ENCODE results near the gene SLC35F3. TPM values are rescaled to one million over a fixed set of nuclear protein-coding genes. Genes with fewer than 3 reads are reported as not detected.

SLC35F3 gene
- total and polyA plus RNA-seq, 2 experiments from 2014 or later = 1.0 to 3.2 TPM

DNA sequence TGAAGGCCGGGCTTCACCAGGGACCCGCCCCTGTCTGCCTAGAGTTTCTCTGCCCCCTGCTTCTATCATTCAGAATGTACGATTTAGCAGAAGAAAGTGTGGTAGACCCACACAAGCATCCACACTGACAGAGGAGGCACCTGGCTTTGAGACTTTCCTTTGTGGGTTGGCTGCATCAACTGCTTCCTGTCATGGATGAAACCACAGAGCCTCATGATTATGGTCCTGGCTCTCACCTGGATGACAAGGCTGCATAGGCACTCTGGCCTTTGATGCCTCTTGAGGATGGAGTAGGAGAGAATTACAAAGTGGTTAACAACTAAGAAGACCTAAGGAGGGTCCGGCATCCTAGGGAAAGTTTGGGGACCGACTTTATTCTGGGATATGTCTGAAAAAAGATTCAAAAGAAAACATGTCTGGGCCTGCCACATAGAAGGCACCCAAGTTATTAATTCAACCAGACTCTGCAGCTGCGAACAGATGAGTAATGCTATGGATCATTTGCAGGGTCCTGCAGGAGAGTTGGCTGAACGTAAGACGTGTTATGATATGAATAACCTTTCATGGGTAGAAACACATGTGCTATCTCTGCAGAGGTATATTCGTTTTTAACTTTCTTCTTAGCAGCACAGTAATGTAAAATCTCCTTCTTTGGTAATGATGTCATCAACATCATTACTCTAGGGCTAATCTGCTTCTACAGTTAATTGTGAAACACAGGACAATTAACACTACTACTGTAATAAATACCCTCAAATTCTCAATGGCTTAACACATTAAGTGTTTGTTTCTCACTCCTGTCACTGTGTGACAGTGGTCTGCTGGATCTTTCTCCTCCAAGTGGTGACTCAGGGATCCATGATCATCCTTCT is 136.2 kb downstream of the SLC35F3 start:
- DNase-seq (ENCODE audit: low spot score) (no peak), ATAC-seq (no peak)
- H4K20me1 ChIP-seq (replicated peaks; ENCODE audit: insufficient read depth) = no peaks in the 10 kb centered on the region
- H3K27me3 Mint-ChIP-seq (ENCODE audit: insufficient read depth, low read depth, poor library complexity) = no peaks in the 10 kb centered on the region
- H3K79me2 ChIP-seq (replicated peaks; ENCODE audit: insufficient read depth) = no peaks in the 10 kb centered on the region
- no peaks in the 10 kb centered on the region for H3K4me1 ChIP-seq (ENCODE audit: insufficient read depth)
- H2AFZ ChIP-seq = no peak overlapping the region
- no peaks in the 10 kb centered on the region for H3F3A ChIP-seq (replicated peaks; ENCODE audit: low read depth)
- no peak overlapping the region for H3K4me3 Mint-ChIP-seq
- 0 out of 2 replicates have a peak, but pooled peaks cover 4% of the 10 kb centered on the region for H3K9me2 ChIP-seq (ENCODE audit: insufficient read depth)
- H3K36me3 Mint-ChIP-seq (ENCODE audit: low read depth) = peaks cover 4% of the 10 kb centered on the region; the same call in 1 of the 3 replicates
- no peaks in the 10 kb centered on the region for H3K36me3 ChIP-seq (ENCODE audit: insufficient read depth)
- H3K9me3 Mint-ChIP-seq = peaks cover 10% of the 10 kb centered on the region; the same call in 2 of the 3 replicates
- no peak overlapping the region for H3K4me3 ChIP-seq
- H3K27ac ChIP-seq (ENCODE audit: low read depth) = no peak overlapping the region
- H3K27me3 ChIP-seq (ENCODE audit: insufficient read depth) = no peaks in the 10 kb centered on the region
- H3K4me1 Mint-ChIP-seq = no peaks in the 10 kb centered on the region
- H3K27ac Mint-ChIP-seq = no peak overlapping the region
- H3K4me2 ChIP-seq = no peak overlapping the region
- TF ChIP-seq JUNB (IDR thresholded peaks at IDR 0.05; ENCODE audit: unreplicated experiment) = no peak
- TF ChIP-seq NANOG (IDR thresholded peaks at IDR 0.05; ENCODE audit: borderline replicate concordance) = no peak

- Histone ChIP-seq H3K79me2 (replicated peaks; ENCODE audit: insufficient read depth) (no peaks in the 10 kb centered on the region), H3K4me1 (ENCODE audit: insufficient read depth) (no peaks in the 10 kb centered on the region), H3K4me2 (no peak overlapping the region), H2AFZ (no peak overlapping the region), H3K27ac (ENCODE audit: low read depth) (no peak overlapping the region), H3K4me3 (no peak overlapping the region), H3K9me2 (ENCODE audit: insufficient read depth) (0 out of 2 replicates have a peak, but pooled peaks cover 4% of the 10 kb centered on the region), H4K20me1 (replicated peaks; ENCODE audit: insufficient read depth) (no peaks in the 10 kb centered on the region), H3K27me3 (ENCODE audit: insufficient read depth) (no peaks in the 10 kb centered on the region), H3K36me3 (ENCODE audit: insufficient read depth) (no peaks in the 10 kb centered on the region), H3F3A (replicated peaks; ENCODE audit: low read depth) (no peaks in the 10 kb centered on the region)
- Mint-ChIP-seq H3K36me3 (ENCODE audit: low read depth) (peaks cover 4% of the 10 kb centered on the region; the same call in 1 of the 3 replicates), H3K4me1 (no peaks in the 10 kb centered on the region), H3K9me3 (peaks cover 14% of the 10 kb centered on the region; the same call in 2 of the 3 replicates), H3K27ac (no peak overlapping the region), H3K27me3 (ENCODE audit: insufficient read depth, low read depth, poor library complexity) (no peaks in the 10 kb centered on the region), H3K4me3 (no peak overlapping the region)
- no peak for ATAC-seq
- DNase-seq (ENCODE audit: low spot score) = no peak
- TF ChIP-seq NANOG (IDR thresholded peaks at IDR 0.05; ENCODE audit: borderline replicate concordance) (no peak), ETS1 (IDR thresholded peaks at IDR 0.05) (no peak)
Observed at GRCh38 chr1:234044079-234044478, 139.6 kb downstream of the SLC35F3 start.

GRCh38 chr1:234047123-234047522 is 142.6 kb downstream of the SLC35F3 start:
- Mint-ChIP-seq H3K4me1 (no peaks in the 10 kb centered on the region), H3K4me3 (no peak overlapping the region), H3K27ac (no peak overlapping the region), H3K27me3 (ENCODE audit: insufficient read depth, low read depth, poor library complexity) (no peaks in the 10 kb centered on the region), H3K9me3 (peaks cover 30% of the 10 kb centered on the region; the same call in 2 of the 3 replicates), H3K36me3 (ENCODE audit: low read depth) (peaks cover 4% of the 10 kb centered on the region; the same call in 2 of the 3 replicates)
- no peaks in the 10 kb centered on the region for H3K36me3 ChIP-seq (ENCODE audit: insufficient read depth)
- no peaks in the 10 kb centered on the region for H3K27me3 ChIP-seq (ENCODE audit: insufficient read depth)
- DNase-seq (ENCODE audit: low spot score) = no peak
- H2AFZ ChIP-seq = no peak overlapping the region
- H3K9me2 ChIP-seq (ENCODE audit: insufficient read depth) = 0 out of 2 replicates have a peak, but pooled peaks cover 3% of the 10 kb centered on the region
- no peaks in the 10 kb centered on the region for H3K79me2 ChIP-seq (replicated peaks; ENCODE audit: insufficient read depth)
- H3F3A ChIP-seq (replicated peaks; ENCODE audit: low read depth) = no peaks in the 10 kb centered on the region
- no peak overlapping the region for H3K27ac ChIP-seq (ENCODE audit: low read depth)
- H3K4me2 ChIP-seq = no peak overlapping the region
- H4K20me1 ChIP-seq (replicated peaks; ENCODE audit: insufficient read depth) = no peaks in the 10 kb centered on the region
- H3K4me1 ChIP-seq (ENCODE audit: insufficient read depth) = no peaks in the 10 kb centered on the region
- H3K4me3 ChIP-seq = no peak overlapping the region
- ATAC-seq = no peak
- TF ChIP-seq ZNF114 (CRISPR knock-in tag; IDR thresholded peaks at IDR 0.05) = no peak
- TF ChIP-seq STAT1 (IDR thresholded peaks at IDR 0.05; ENCODE audit: unreplicated experiment) = no peak
- TF ChIP-seq, protein P1, sequence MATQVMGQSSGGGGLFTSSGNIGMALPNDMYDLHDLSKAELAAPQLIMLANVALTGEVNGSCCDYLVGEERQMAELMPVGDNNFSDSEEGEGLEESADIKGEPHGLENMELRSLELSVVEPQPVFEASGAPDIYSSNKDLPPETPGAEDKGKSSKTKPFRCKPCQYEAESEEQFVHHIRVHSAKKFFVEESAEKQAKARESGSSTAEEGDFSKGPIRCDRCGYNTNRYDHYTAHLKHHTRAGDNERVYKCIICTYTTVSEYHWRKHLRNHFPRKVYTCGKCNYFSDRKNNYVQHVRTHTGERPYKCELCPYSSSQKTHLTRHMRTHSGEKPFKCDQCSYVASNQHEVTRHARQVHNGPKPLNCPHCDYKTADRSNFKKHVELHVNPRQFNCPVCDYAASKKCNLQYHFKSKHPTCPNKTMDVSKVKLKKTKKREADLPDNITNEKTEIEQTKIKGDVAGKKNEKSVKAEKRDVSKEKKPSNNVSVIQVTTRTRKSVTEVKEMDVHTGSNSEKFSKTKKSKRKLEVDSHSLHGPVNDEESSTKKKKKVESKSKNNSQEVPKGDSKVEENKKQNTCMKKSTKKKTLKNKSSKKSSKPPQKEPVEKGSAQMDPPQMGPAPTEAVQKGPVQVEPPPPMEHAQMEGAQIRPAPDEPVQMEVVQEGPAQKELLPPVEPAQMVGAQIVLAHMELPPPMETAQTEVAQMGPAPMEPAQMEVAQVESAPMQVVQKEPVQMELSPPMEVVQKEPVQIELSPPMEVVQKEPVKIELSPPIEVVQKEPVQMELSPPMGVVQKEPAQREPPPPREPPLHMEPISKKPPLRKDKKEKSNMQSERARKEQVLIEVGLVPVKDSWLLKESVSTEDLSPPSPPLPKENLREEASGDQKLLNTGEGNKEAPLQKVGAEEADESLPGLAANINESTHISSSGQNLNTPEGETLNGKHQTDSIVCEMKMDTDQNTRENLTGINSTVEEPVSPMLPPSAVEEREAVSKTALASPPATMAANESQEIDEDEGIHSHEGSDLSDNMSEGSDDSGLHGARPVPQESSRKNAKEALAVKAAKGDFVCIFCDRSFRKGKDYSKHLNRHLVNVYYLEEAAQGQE (IDR thresholded peaks at IDR 0.05; ENCODE audit: unreplicated experiment) = no peak
- no peak for TF ChIP-seq JUNB (IDR thresholded peaks at IDR 0.05; ENCODE audit: unreplicated experiment)
- no peak for TF ChIP-seq CREB1 (CRISPR knock-in tag; IDR thresholded peaks at IDR 0.05; ENCODE audit: low read depth)
